WERI-Rb-1 (cell line): Measurements from ENCODE around the gene MAFG.

Experiments
- DNase-seq: peaks from one replicate; pipeline ENCODE4 v3.0.0-alpha.2; 2020
- H3K27ac ChIP-seq: fragments of 250-450 bp; sonication (Bioruptor Pico); 2 replicates; pipeline ENCODE4 v1.5.1; 2020; ENCODE audit warnings: mild to moderate bottlenecking, moderate library complexity
- H3K27me3 ChIP-seq: fragments of 250-450 bp; sonication (Bioruptor Pico); 2 replicates; pipeline ENCODE4 v1.5.1; 2021; ENCODE audit warnings: mild to moderate bottlenecking, low read depth, moderate library complexity; ENCODE audit not compliant: insufficient read depth, severe bottlenecking
- H3K36me3 ChIP-seq: fragments of 250-450 bp; sonication (Bioruptor Pico); 2 replicates; pipeline ENCODE4 v1.5.1; 2020; ENCODE audit warnings: mild to moderate bottlenecking, moderate library complexity
- H3K4me3 ChIP-seq: 2 replicates; pipeline ENCODE4 v1.5.1; 2011; ENCODE audit warnings: low read depth, mild to moderate bottlenecking, control low read depth, low read length
- H3K9me3 ChIP-seq: fragments of 250-450 bp; sonication (Bioruptor Pico); 2 replicates; pipeline ENCODE4 v1.5.1; 2021; ENCODE audit warnings: mild to moderate bottlenecking, moderate library complexity; ENCODE audit not compliant: severe bottlenecking
- CTCF ChIP-seq: IDR thresholded peaks from 2 replicates; pipeline ENCODE4 v1.5.1; 2011; ENCODE audit warnings: low read depth, mild to moderate bottlenecking, control low read depth, inconsistent platforms, low read length

The MAFG gene

GRCh38 chr17:81930142-81931125, 2.9 kb upstream of the MAFG start:
- Histone ChIP-seq H3K27me3 (no peaks in the 10 kb centered on the region), H3K36me3 (peaks cover 39% of the 10 kb centered on the region), H3K27ac (no peak overlapping the region; the same call in 1 of the 2 replicates), H3K9me3 (no peaks in the 10 kb centered on the region), H3K4me3 (no peak overlapping the region)
- no peak for DNase-seq
- no peak for TF ChIP-seq CTCF

- Histone ChIP-seq H3K27ac (no peak overlapping the region), H3K9me3 (no peaks in the 10 kb centered on the region), H3K4me3 (no peak overlapping the region), H3K36me3 (peaks cover 30% of the 10 kb centered on the region), H3K27me3 (no peaks in the 10 kb centered on the region)
- DNase-seq = no peak
- TF ChIP-seq CTCF = no peak
Observed at GRCh38 chr17:81929253-81930141, 2.0 kb upstream of the MAFG start.

- H3K9me3 ChIP-seq = no peaks in the 10 kb centered on the region
- peaks cover 22% of the 10 kb centered on the region for H3K36me3 ChIP-seq
- peak overlapping the region; percentile 78 for H3K27ac ChIP-seq
Observed at GRCh38 chr17:81928544-81929252, 1.2 kb upstream of the MAFG start.

GRCh38 chr17:81927152-81927652, 333 bp downstream of the MAFG start:
- no peaks in the 10 kb centered on the region for H3K9me3 ChIP-seq
- H3K36me3 ChIP-seq = peaks cover 16% of the 10 kb centered on the region
- H3K27me3 ChIP-seq = no peaks in the 10 kb centered on the region
- no peak for DNase-seq
- 0 out of 2 replicates have a peak, but pooled peaks have one; percentile 2 for TF ChIP-seq CTCF
- peak overlapping the region; percentile 70 for H3K4me3 ChIP-seq
- H3K27ac ChIP-seq = peak overlapping the region; percentile 75

More at GRCh38 chr17:81928544-81929252, 1.2 kb upstream of the MAFG start:
- DNase-seq = no peak
- H3K27me3 ChIP-seq = no peaks in the 10 kb centered on the region
- H3K4me3 ChIP-seq = peak overlapping the region; percentile 57
- no peak for TF ChIP-seq CTCF

- Histone ChIP-seq H3K36me3 (peaks cover 21% of the 10 kb centered on the region), H3K4me3 (peak overlapping the region; percentile 70), H3K27ac (peak overlapping the region; percentile 75), H3K27me3 (no peaks in the 10 kb centered on the region), H3K9me3 (no peaks in the 10 kb centered on the region)
- peak; percentile 71 for DNase-seq
- TF ChIP-seq CTCF = no peak
Observed at GRCh38 chr17:81926451-81927151, 934 bp downstream of the MAFG start.
